H1 (cell line): ENCODE measurements around the gene ARMC9. TPM values are rescaled to one million over a fixed set of nuclear protein-coding genes. Genes with fewer than 3 reads are reported as not detected.

Experiments
- CTCF ChIA-PET: fragments of 300-600 bp; sonication (Branson Sonifier 250); formaldehyde crosslinking; loops from one replicate; lab custom pipeline; 2021; ENCODE audit not compliant: partially characterized antibody; lab: Charles Lee
- POLR2A ChIA-PET: fragments of 300-600 bp; sonication (Branson Sonifier 250); formaldehyde crosslinking; loops from one replicate; lab custom pipeline; 2021; ENCODE audit warnings: inconsistent platforms; ENCODE audit not compliant: partially characterized antibody; lab: Charles Lee
- DNase-seq, 2 experiments: peaks; one replicate each; pipeline versions ENCODE4 v3.0.0 to v3.0.0-alpha.2; 2010 to 2022; ENCODE audit warnings: low spot score in 2 of 2, low read depth in 1 of 2, mixed read lengths in 1 of 2
- FAIRE-seq: peaks from 2 replicates; lab custom pipeline; 2011; peaks lifted over from hg19 to GRCh38; lab: Jason Lieb, UNC
- H2AFZ ChIP-seq: 2 replicates; pipeline ENCODE4 v1.8.1; 2012; ENCODE audit warnings: low read length, inconsistent platforms
- H2AK5ac ChIP-seq: 2 replicates; pipeline ENCODE4 v1.6.1; 2013; ENCODE audit warnings: low read depth, low read length
- H2BK120ac ChIP-seq: replicated peaks from 2 replicates; pipeline ENCODE3; 2013; ENCODE audit warnings: low read depth, low read length, inconsistent platforms
- H2BK12ac ChIP-seq: 2 replicates; pipeline ENCODE4 v1.6.1; 2013; ENCODE audit warnings: low read depth, low read length
- H2BK15ac ChIP-seq: 2 replicates; pipeline ENCODE4 v1.6.1; 2013; ENCODE audit warnings: low read length
- H2BK20ac ChIP-seq: 2 replicates; pipeline ENCODE4 v1.6.1; 2013; ENCODE audit warnings: low read length
- H2BK5ac ChIP-seq: 2 replicates; pipeline ENCODE4 v1.6.1; 2013; ENCODE audit warnings: low read depth, low read length
- H3K14ac ChIP-seq: 2 replicates; pipeline ENCODE4 v1.6.1; 2013; ENCODE audit warnings: inconsistent platforms; ENCODE audit not compliant: insufficient read length
- H3K18ac ChIP-seq: 2 replicates; pipeline ENCODE4 v1.6.1; 2013; ENCODE audit warnings: low read length; ENCODE audit errors: extremely low read depth
- H3K23ac ChIP-seq: 2 replicates; pipeline ENCODE4 v1.6.1; 2013; ENCODE audit warnings: inconsistent platforms; ENCODE audit not compliant: insufficient read length
- H3K23me2 ChIP-seq: 2 replicates; pipeline ENCODE4 v1.6.1; 2013; ENCODE audit warnings: low read depth, low read length
- H3K27ac ChIP-seq: 2 replicates; pipeline ENCODE4 v1.6.1; 2011; ENCODE audit warnings: low read depth, low read length, inconsistent platforms
- H3K27me3 ChIP-seq, 4 experiments: replicated peaks in 1 of 4; 1 replicate in 1 of 4; 2 replicates in 3 of 4; pipeline versions ENCODE4 v1.6.1 to v1.8.1; 2011 to 2013; ENCODE audit warnings: low read length in 3 of 4, mild to moderate bottlenecking in 3 of 4, inconsistent platforms in 2 of 4, mixed read lengths in 2 of 4, moderate library complexity in 1 of 4; ENCODE audit not compliant: control insufficient read depth in 3 of 4, insufficient read depth in 3 of 4; ENCODE audit errors: extremely low read depth in 1 of 4
- H3K36me3 ChIP-seq, 4 experiments: 2 replicates each; pipeline versions ENCODE4 v1.6.1 to v1.8.1; 2011 to 2013; ENCODE audit warnings: mild to moderate bottlenecking in 4 of 4, low read length in 3 of 4, moderate library complexity in 2 of 4, control low read depth in 1 of 4, inconsistent platforms in 1 of 4; ENCODE audit not compliant: insufficient read depth in 4 of 4, control insufficient read depth in 2 of 4
- H3K4ac ChIP-seq: replicated peaks from 2 replicates; pipeline ENCODE3; 2013; ENCODE audit warnings: low read length, low read depth, mixed read lengths, inconsistent platforms; ENCODE audit not compliant: insufficient read length
- H3K4me1 ChIP-seq, 4 experiments: replicated peaks in 1 of 4; 1 replicate in 1 of 4; 2 replicates in 3 of 4; pipeline versions ENCODE4 v1.6.1 to v1.8.1; 2011 to 2013; ENCODE audit warnings: low read length in 3 of 4, inconsistent platforms in 2 of 4, mixed read lengths in 1 of 4; ENCODE audit not compliant: insufficient read depth in 4 of 4, control insufficient read depth in 3 of 4
- H3K4me2 ChIP-seq, 2 experiments: 2 replicates each; pipeline versions ENCODE4 v1.6.1 to v1.8.1; 2011 to 2013; ENCODE audit warnings: low read depth in 2 of 2, low read length in 2 of 2, control low read depth in 1 of 2, inconsistent platforms in 1 of 2, mild to moderate bottlenecking in 1 of 2; ENCODE audit not compliant: insufficient read depth in 1 of 2
- H3K4me3 ChIP-seq, 4 experiments: fragments of 200-600, 300-600 bp in 1 of 4; sonication (generic), shearing (Covaris generic), sonication (Bioruptor Twin) in 1 of 4; 2 replicates each; pipeline versions ENCODE4 v1.5.1 to v1.8.1; 2011 to 2016; ENCODE audit warnings: low read length in 4 of 4, low read depth in 3 of 4, control low read depth in 2 of 4, inconsistent platforms in 2 of 4, mild to moderate bottlenecking in 2 of 4, mixed read lengths in 1 of 4, moderate library complexity in 1 of 4; ENCODE audit not compliant: insufficient read depth in 2 of 4; ENCODE audit errors: extremely low read depth in 1 of 4
- H3K56ac ChIP-seq: replicated peaks from 2 replicates; pipeline ENCODE3; 2013; ENCODE audit warnings: low read depth, mild to moderate bottlenecking, mixed read lengths, low read length, inconsistent platforms; ENCODE audit not compliant: insufficient read length
- H3K79me1 ChIP-seq: 2 replicates; pipeline ENCODE4 v1.6.1; 2013; ENCODE audit warnings: low read depth, low read length, control low read depth
- H3K79me2 ChIP-seq, 2 experiments: 2 replicates each; pipeline versions ENCODE4 v1.6.1 to v1.8.1; 2012 to 2013; ENCODE audit warnings: low read length in 2 of 2, mild to moderate bottlenecking in 2 of 2, inconsistent platforms in 1 of 2; ENCODE audit not compliant: insufficient read depth in 2 of 2, control insufficient read depth in 1 of 2
- H3K9ac ChIP-seq, 4 experiments: replicated peaks in 1 of 4; 1 replicate in 1 of 4; 2 replicates in 3 of 4; pipeline versions ENCODE4 v1.6.1 to v1.8.1; 2011 to 2013; ENCODE audit warnings: low read depth in 3 of 4, low read length in 3 of 4, control low read depth in 2 of 4, mild to moderate bottlenecking in 2 of 4, moderate library complexity in 2 of 4, inconsistent platforms in 1 of 4; ENCODE audit errors: extremely low read depth in 1 of 4
- H3K9me3 ChIP-seq, 2 experiments: 2 replicates each; pipeline versions ENCODE4 v1.6.1 to v1.8.1; 2012 to 2013; ENCODE audit warnings: mild to moderate bottlenecking in 2 of 2, moderate library complexity in 2 of 2, control low read depth in 1 of 2, inconsistent platforms in 1 of 2, low read depth in 1 of 2, low read length in 1 of 2, mixed read lengths in 1 of 2; ENCODE audit not compliant: insufficient read depth in 2 of 2
- H4K20me1 ChIP-seq, 2 experiments: replicated peaks in 1 of 2; 2 replicates each; pipeline versions ENCODE3 to v1.8.1; 2011 to 2013; ENCODE audit warnings: inconsistent platforms in 2 of 2, low read length in 2 of 2, mild to moderate bottlenecking in 1 of 2; ENCODE audit not compliant: insufficient read depth in 2 of 2, control insufficient read depth in 1 of 2
- H4K5ac ChIP-seq: 2 replicates; pipeline ENCODE4 v1.6.1; 2013; ENCODE audit warnings: low read length, low read depth, mixed read lengths, inconsistent platforms; ENCODE audit not compliant: insufficient read length
- H4K8ac ChIP-seq: 2 replicates; pipeline ENCODE4 v1.8.0; 2013; ENCODE audit warnings: mild to moderate bottlenecking, moderate library complexity, low read length, inconsistent platforms; ENCODE audit not compliant: insufficient read depth; ENCODE audit errors: extremely low read depth
- H4K91ac ChIP-seq: replicated peaks from 2 replicates; pipeline ENCODE3; 2013; ENCODE audit warnings: low read length, mixed read lengths, inconsistent platforms; ENCODE audit not compliant: insufficient read length
- BACH1 ChIP-seq: IDR thresholded peaks from 2 replicates; pipeline ENCODE4 v1.6.1; 2012; ENCODE audit warnings: low read length, improper control_type of control experiment
- BRCA1 ChIP-seq: IDR thresholded peaks from 2 replicates; pipeline ENCODE4 v1.6.1; 2012; ENCODE audit warnings: low read depth, low read length, improper control_type of control experiment
- CBX5 ChIP-seq: fragments of 300-800, 300-1000 bp; sonication (generic); IDR thresholded peaks from 2 replicates; pipeline ENCODE4 v1.7.1; 2016; ENCODE audit warnings: antibody characterized with exemption, low read length, low read depth
- CEBPB ChIP-seq: IDR thresholded peaks from 2 replicates; pipeline ENCODE4 v1.6.1; 2012; ENCODE audit warnings: low read depth, low read length
- FOSL1 ChIP-seq: IDR thresholded peaks from 2 replicates; pipeline ENCODE4 v1.6.1; 2011; ENCODE audit warnings: mild to moderate bottlenecking, low read depth, low read length, moderate library complexity; ENCODE audit not compliant: insufficient read depth
- GTF2F1 ChIP-seq: IDR thresholded peaks from 2 replicates; pipeline ENCODE4 v1.6.1; 2012; ENCODE audit warnings: low read depth, low read length, improper control_type of control experiment, borderline replicate concordance
- KDM5A ChIP-seq: fragments of 200-600 bp; IDR thresholded peaks from 2 replicates; pipeline ENCODE4 v1.7.1; 2012; ENCODE audit warnings: mild to moderate bottlenecking, low read length, inconsistent platforms, mixed read lengths
- MAFK ChIP-seq: IDR thresholded peaks from 2 replicates; pipeline ENCODE4 v1.6.1; 2012; ENCODE audit warnings: low read depth, mild to moderate bottlenecking, improper control_type of control experiment, low read length
- POLR2AphosphoS5 ChIP-seq: IDR thresholded peaks from 2 replicates; pipeline ENCODE4 v1.6.1; 2011; ENCODE audit warnings: low read depth, low read length
- SRF ChIP-seq: IDR thresholded peaks from 2 replicates; pipeline ENCODE4 v1.6.1; 2011; ENCODE audit warnings: mild to moderate bottlenecking, low read depth, low read length, moderate library complexity
- TCF12 ChIP-seq: IDR thresholded peaks from 2 replicates; pipeline ENCODE4 v1.6.1; 2011; ENCODE audit warnings: low read depth, mild to moderate bottlenecking, low read length
- WGBS, 2 experiments: shearing (Covaris generic) in 1 of 2; methylation state at CpG; one replicate each; pipeline versions ENCODE4 v1.1.6 to v1.1.7; 2013 to 2015; ENCODE audit warnings: low lambda C conversion rate in 2 of 2, mixed read lengths in 2 of 2, inconsistent platforms in 1 of 2, low coverage in 1 of 2, missing lambda C conversion rate in 1 of 2; ENCODE audit not compliant: insufficient replicate concordance in 2 of 2, insufficient coverage in 1 of 2, insufficient read length in 1 of 2; ENCODE audit errors: extremely low coverage in 1 of 2, missing lambda C conversion rate in 1 of 2; 5-methylcytosine and 5-hydroxymethylcytosine counted together
- polyA plus RNA-seq, 7 experiments: library from polyadenylated mRNA; depleted of rRNA in 3 of 7; stranded (reverse) in 5 of 7; unstranded in 2 of 7; fragments of >200 nt in 5 of 7; fragments of 200-250 nt in 2 of 7; gene quantifications; 1 replicate in 5 of 7; 2 replicates in 1 of 7; 4 replicates in 1 of 7; pipeline versions ENCODE4 v1.2.1 to v1.2.3, GENCODE V29; 2011 to 2013; ENCODE audit warnings: missing spikeins in 2 of 7, mixed read lengths in 2 of 7
- total RNA-seq: library from RNA; stranded (reverse); fragmentation: NEBNext Ultra II Directional; extraction: Animal tissue kit (Norgen Biotek cat#: 25700); gene quantifications from 2 replicates; pipeline ENCODE4 v1.2.1, GENCODE V29; 2021

The ARMC9 gene
- total and polyA plus RNA-seq, 2 of the 8 experiments (the other 6 are each of a cell fraction or from before 2014, with no cell fraction given), result 23.2 to 36.1 TPM

DNA sequence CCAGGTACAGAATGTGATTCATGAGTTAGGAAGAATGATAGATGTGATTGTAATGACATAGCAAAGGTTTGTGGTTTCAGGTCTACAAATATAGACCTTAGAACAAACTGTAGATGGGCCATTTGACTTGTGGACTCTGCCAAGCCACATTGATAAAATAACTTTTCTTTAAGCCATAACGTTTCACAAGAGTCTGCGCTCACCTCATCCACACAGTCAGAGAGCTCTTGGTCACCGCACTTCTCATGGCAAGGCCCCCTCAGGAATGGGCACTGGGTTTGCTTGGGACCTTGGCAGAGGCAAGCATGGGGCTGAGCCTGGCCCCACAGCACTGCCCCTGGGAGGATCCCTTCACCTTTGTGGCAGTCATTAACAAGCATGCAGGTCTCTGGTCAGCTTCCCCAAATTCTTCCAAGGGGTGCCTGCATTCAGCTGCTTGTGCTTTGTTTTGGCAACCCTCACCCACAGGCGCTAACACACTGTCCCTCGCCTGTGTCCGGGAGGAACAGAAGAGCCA, 14.0 kb downstream of the ARMC9 start:
- no peak overlapping the region for H3K4me2 ChIP-seq
- no peaks in the 10 kb centered on the region for H3K23me2 ChIP-seq
- no peak overlapping the region for H2BK20ac ChIP-seq
- no peak overlapping the region for H2BK15ac ChIP-seq
- H3K23ac ChIP-seq, result no peak overlapping the region
- no peak overlapping the region for H3K4me3 ChIP-seq
- 91% methylated on average over 6 of the region's 6 CpGs; no CpG with 5 or more reads in 1 of the 2 experiments for WGBS, 2 experiments
- ChIA-PET CTCF (interaction anchor here (1.1 to 2.0 kb wide), 3 partner anchors 16 to 182 kb away, joined by 3 to 11 read pairs (median 5); no protein-coding TSS in a partner anchor), POLR2A (no interaction called here)
- no peak overlapping the region for H4K5ac ChIP-seq
- no peak overlapping the region for H2BK5ac ChIP-seq
- H3K27ac ChIP-seq, result no peak overlapping the region
- DNase-seq (no peak), FAIRE-seq (no peak)
- H3K14ac ChIP-seq, result no peak overlapping the region
- no peaks in the 10 kb centered on the region for H3K4me1 ChIP-seq
- no peak overlapping the region for H2BK120ac ChIP-seq
- peaks cover 2 to 45% (median 18%) of the 10 kb centered on the region in 4 experiments; a peak in 7 of 8 replicates for H3K36me3 ChIP-seq
- no peak overlapping the region for H3K9ac ChIP-seq
- H3K9me3 ChIP-seq, result no peaks in the 10 kb centered on the region
- H4K91ac ChIP-seq, result no peak overlapping the region
- TF ChIP-seq GTF2F1 (no peak), POLR2AphosphoS5 (no peak), TCF12 (no peak), SRF (no peak), CEBPB (no peak), MAFK (no peak), BRCA1 (no peak), FOSL1 (no peak), KDM5A (no peak), BACH1 (no peak), CBX5 (no peak)
- no peak overlapping the region for H3K56ac ChIP-seq
- no peaks in the 10 kb centered on the region for H3K79me1 ChIP-seq
- no peaks in the 10 kb centered on the region for H3K79me2 ChIP-seq
- no peak overlapping the region for H2AK5ac ChIP-seq
- H2AFZ ChIP-seq, result no peak overlapping the region
- no peak overlapping the region for H3K18ac ChIP-seq
- no peaks in the 10 kb centered on the region for H3K27me3 ChIP-seq
- no peaks in the 10 kb centered on the region for H4K20me1 ChIP-seq
- no peak overlapping the region for H2BK12ac ChIP-seq
- no peak overlapping the region for H3K4ac ChIP-seq
- no peak overlapping the region for H4K8ac ChIP-seq
